ENCODE measurements around the gene KLHL3.

KLHL3 gene

GRCh38 chr5:137603891-137604290 is 132.0 kb downstream of the KLHL3 start:
- TF ChIP-seq, protein P1, sequence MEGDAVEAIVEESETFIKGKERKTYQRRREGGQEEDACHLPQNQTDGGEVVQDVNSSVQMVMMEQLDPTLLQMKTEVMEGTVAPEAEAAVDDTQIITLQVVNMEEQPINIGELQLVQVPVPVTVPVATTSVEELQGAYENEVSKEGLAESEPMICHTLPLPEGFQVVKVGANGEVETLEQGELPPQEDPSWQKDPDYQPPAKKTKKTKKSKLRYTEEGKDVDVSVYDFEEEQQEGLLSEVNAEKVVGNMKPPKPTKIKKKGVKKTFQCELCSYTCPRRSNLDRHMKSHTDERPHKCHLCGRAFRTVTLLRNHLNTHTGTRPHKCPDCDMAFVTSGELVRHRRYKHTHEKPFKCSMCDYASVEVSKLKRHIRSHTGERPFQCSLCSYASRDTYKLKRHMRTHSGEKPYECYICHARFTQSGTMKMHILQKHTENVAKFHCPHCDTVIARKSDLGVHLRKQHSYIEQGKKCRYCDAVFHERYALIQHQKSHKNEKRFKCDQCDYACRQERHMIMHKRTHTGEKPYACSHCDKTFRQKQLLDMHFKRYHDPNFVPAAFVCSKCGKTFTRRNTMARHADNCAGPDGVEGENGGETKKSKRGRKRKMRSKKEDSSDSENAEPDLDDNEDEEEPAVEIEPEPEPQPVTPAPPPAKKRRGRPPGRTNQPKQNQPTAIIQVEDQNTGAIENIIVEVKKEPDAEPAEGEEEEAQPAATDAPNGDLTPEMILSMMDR (IDR thresholded peaks at IDR 0.05; ENCODE audit: insufficient read depth, low read length, missing control alignments) = no peak
- POLR2A ChIA-PET = no interaction called here
- CTCF ChIA-PET = interaction anchor here (1.8 to 3.2 kb wide), 3 partner anchors 284 to 801 kb away, joined by 4 to 15 read pairs (median 6); no protein-coding TSS in a partner anchor

GRCh38 chr5:137603356-137603755 is 132.5 kb downstream of the KLHL3 start:
- no peak overlapping the region for H3K4me3 ChIP-seq (ENCODE audit: low read depth, low read length)
- no peak for DNase-seq (ENCODE audit: low read depth, low spot score)
- TF ChIP-seq, protein P1 (IDR thresholded peaks at IDR 0.05; ENCODE audit: insufficient read depth, low read length, missing control alignments) = no peak
- ChIA-PET CTCF (interaction anchor here (2.0 to 3.2 kb wide), 2 partner anchors 283 to 287 kb away, joined by 6 to 15 read pairs; no protein-coding TSS in a partner anchor), POLR2A (no interaction called here)

More at GRCh38 chr5:137603891-137604290, 132.0 kb downstream of the KLHL3 start:
- no peak overlapping the region for H3K4me3 ChIP-seq (ENCODE audit: low read depth, low read length)
- DNase-seq (ENCODE audit: low read depth, low spot score) = no peak

- CTCF ChIA-PET = interaction anchor here (3.2 kb wide), 1 partner anchor 283 kb away, joined by 15 read pairs; no protein-coding TSS in a partner anchor
- no peak overlapping the region for H3K4me3 ChIP-seq (ENCODE audit: low read depth, low read length)
- DNase-seq (ENCODE audit: low read depth, low spot score) = no peak
- POLR2A ChIA-PET = no interaction called here
- TF ChIP-seq, protein P1 (IDR thresholded peaks at IDR 0.05; ENCODE audit: insufficient read depth, low read length, missing control alignments) = no peak
Measured at GRCh38 chr5:137602721-137603273, 133.1 kb downstream of the KLHL3 start.

- H3K4me3 ChIP-seq (ENCODE audit: low read depth, low read length) = no peak overlapping the region
- TF ChIP-seq, protein P1 (IDR thresholded peaks at IDR 0.05; ENCODE audit: insufficient read depth, low read length, missing control alignments) = no peak
- ChIA-PET POLR2A (no interaction called here), CTCF (interaction anchor here (1.1 kb wide), 1 partner anchor 280 kb away, joined by 3 read pairs; no protein-coding TSS in a partner anchor)
- no peak for DNase-seq (ENCODE audit: low read depth, low spot score)
Measured at GRCh38 chr5:137600721-137601360, 135.0 kb downstream of the KLHL3 start.

DNA sequence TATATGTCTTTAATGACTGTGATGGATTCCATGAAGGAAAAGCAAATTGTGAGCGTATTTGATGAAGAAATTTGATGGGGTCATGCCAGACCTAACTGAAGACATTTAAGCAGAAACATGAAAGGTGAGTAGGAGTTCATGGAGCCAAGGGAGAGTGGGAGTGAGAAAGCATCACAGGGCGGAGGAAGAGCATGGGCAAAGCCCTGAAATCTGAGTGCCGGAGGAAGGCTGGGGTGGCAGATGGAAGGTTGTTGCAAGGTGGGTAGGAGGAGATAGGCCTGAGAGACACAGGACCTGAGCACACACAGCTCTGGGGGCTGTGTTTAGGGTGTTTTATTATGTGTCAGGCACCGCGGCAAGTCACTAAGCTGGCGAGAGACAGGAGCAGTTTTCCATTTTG is 136.4 kb downstream of the KLHL3 start:
- H3K4me3 ChIP-seq (ENCODE audit: low read depth, low read length) = no peak overlapping the region
- ChIA-PET CTCF (no interaction called here), POLR2A (no interaction called here)
- TF ChIP-seq, protein P1 (IDR thresholded peaks at IDR 0.05; ENCODE audit: insufficient read depth, low read length, missing control alignments) = no peak
- DNase-seq (ENCODE audit: low read depth, low spot score) = no peak

DNA sequence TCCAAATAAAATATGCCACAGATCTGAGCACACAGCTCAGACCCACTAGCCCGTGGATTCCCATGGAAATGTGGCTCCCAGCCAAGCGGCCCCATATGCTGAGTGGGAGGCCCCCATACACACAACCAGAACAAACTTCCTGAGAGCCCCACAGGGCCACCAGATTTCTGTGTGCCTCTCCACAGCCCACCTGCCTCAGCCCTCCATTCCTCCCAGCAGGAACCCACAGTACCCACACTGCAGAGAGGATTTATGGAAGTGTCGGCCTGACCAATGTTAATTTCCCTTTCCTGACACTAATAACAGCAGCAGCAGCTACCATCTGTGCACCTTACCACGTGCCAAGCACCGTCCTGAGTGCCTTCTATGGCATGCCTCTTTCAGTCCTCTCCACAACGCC is 137.5 kb downstream of the KLHL3 start:
- TF ChIP-seq, protein P1 (IDR thresholded peaks at IDR 0.05; ENCODE audit: insufficient read depth, low read length, missing control alignments) = no peak
- DNase-seq (ENCODE audit: low read depth, low spot score) = no peak
- no peak overlapping the region for H3K4me3 ChIP-seq (ENCODE audit: low read depth, low read length)
- CTCF ChIA-PET = interaction anchor here (1.3 kb wide), 1 partner anchor 9 kb away, joined by 3 read pairs; no protein-coding TSS in a partner anchor
- POLR2A ChIA-PET = no interaction called here
